ENCODE data around the gene MPDZ.

The MPDZ gene

GRCh38 chr9:13174906-13175639 is 104.4 kb downstream of the MPDZ start:
- no peak overlapping the region for H3K27ac ChIP-seq (ENCODE audit: low read depth, low read length, poor library complexity, severe bottlenecking)
- H3K27me3 ChIP-seq (ENCODE audit: insufficient read depth, low read length), result no peaks in the 10 kb centered on the region
- no peaks in the 10 kb centered on the region for H3K9me3 ChIP-seq (ENCODE audit: low read length)
- no peak overlapping the region for H2AFZ ChIP-seq (ENCODE audit: low read length)
- H3K4me2 ChIP-seq (ENCODE audit: low read length), result no peak overlapping the region
- H4K20me1 ChIP-seq (ENCODE audit: insufficient read depth, low read length), result no peaks in the 10 kb centered on the region
- H3K9ac ChIP-seq (ENCODE audit: low read length), result no peak overlapping the region
- H3K4me3 ChIP-seq (ENCODE audit: low read depth, low read length, poor library complexity, severe bottlenecking), result no peak overlapping the region
- H3K79me2 ChIP-seq (ENCODE audit: insufficient read depth, low read length), result no peaks in the 10 kb centered on the region
- no peak for TF ChIP-seq EZH2 (IDR thresholded peaks at IDR 0.05; ENCODE audit: borderline replicate concordance, low read length)
- TF ChIP-seq, protein P1, sequence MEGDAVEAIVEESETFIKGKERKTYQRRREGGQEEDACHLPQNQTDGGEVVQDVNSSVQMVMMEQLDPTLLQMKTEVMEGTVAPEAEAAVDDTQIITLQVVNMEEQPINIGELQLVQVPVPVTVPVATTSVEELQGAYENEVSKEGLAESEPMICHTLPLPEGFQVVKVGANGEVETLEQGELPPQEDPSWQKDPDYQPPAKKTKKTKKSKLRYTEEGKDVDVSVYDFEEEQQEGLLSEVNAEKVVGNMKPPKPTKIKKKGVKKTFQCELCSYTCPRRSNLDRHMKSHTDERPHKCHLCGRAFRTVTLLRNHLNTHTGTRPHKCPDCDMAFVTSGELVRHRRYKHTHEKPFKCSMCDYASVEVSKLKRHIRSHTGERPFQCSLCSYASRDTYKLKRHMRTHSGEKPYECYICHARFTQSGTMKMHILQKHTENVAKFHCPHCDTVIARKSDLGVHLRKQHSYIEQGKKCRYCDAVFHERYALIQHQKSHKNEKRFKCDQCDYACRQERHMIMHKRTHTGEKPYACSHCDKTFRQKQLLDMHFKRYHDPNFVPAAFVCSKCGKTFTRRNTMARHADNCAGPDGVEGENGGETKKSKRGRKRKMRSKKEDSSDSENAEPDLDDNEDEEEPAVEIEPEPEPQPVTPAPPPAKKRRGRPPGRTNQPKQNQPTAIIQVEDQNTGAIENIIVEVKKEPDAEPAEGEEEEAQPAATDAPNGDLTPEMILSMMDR (IDR thresholded peaks at IDR 0.05; ENCODE audit: low read length), result no peak
- no peaks in the 10 kb centered on the region for H3K4me1 ChIP-seq (ENCODE audit: insufficient read depth, low read length, severe bottlenecking)
- H3K36me3 ChIP-seq (ENCODE audit: insufficient read depth, low read length), result no peaks in the 10 kb centered on the region
- H3K9me2 ChIP-seq (ENCODE audit: low read depth, low read length), result no peaks in the 10 kb centered on the region
- no peaks in the 10 kb centered on the region for H3F3A ChIP-seq (ENCODE audit: insufficient read depth, low read length)

GRCh38 chr9:13173553-13173952 is 105.9 kb downstream of the MPDZ start:
- no peaks in the 10 kb centered on the region for H3K79me2 ChIP-seq (ENCODE audit: insufficient read depth, low read length)
- H3K4me1 ChIP-seq (ENCODE audit: insufficient read depth, low read length, severe bottlenecking), result no peaks in the 10 kb centered on the region
- no peaks in the 10 kb centered on the region for H3K27me3 ChIP-seq (ENCODE audit: insufficient read depth, low read length)
- H2AFZ ChIP-seq (ENCODE audit: low read length), result no peak overlapping the region
- H3K9me3 ChIP-seq (ENCODE audit: low read length), result no peaks in the 10 kb centered on the region
- H3K27ac ChIP-seq (ENCODE audit: low read depth, low read length, poor library complexity, severe bottlenecking), result no peak overlapping the region
- H3K4me2 ChIP-seq (ENCODE audit: low read length), result no peak overlapping the region
- H3F3A ChIP-seq (ENCODE audit: insufficient read depth, low read length), result no peaks in the 10 kb centered on the region
- H4K20me1 ChIP-seq (ENCODE audit: insufficient read depth, low read length), result no peaks in the 10 kb centered on the region
- no peaks in the 10 kb centered on the region for H3K36me3 ChIP-seq (ENCODE audit: insufficient read depth, low read length)
- TF ChIP-seq EZH2 (IDR thresholded peaks at IDR 0.05; ENCODE audit: borderline replicate concordance, low read length), result no peak
- TF ChIP-seq, protein P1 (IDR thresholded peaks at IDR 0.05; ENCODE audit: low read length), result no peak
- H3K9me2 ChIP-seq (ENCODE audit: low read depth, low read length), result no peaks in the 10 kb centered on the region
- H3K4me3 ChIP-seq (ENCODE audit: low read depth, low read length, poor library complexity, severe bottlenecking), result no peak overlapping the region
- no peak overlapping the region for H3K9ac ChIP-seq (ENCODE audit: low read length)

- no peaks in the 10 kb centered on the region for H3F3A ChIP-seq (ENCODE audit: insufficient read depth, low read length)
- H3K9ac ChIP-seq (ENCODE audit: low read length), result no peak overlapping the region
- H3K27me3 ChIP-seq (ENCODE audit: insufficient read depth, low read length), result no peaks in the 10 kb centered on the region
- no peak overlapping the region for H3K27ac ChIP-seq (ENCODE audit: low read depth, low read length, poor library complexity, severe bottlenecking)
- H3K4me2 ChIP-seq (ENCODE audit: low read length), result no peak overlapping the region
- H3K36me3 ChIP-seq (ENCODE audit: insufficient read depth, low read length), result no peaks in the 10 kb centered on the region
- no peaks in the 10 kb centered on the region for H3K9me2 ChIP-seq (ENCODE audit: low read depth, low read length)
- no peaks in the 10 kb centered on the region for H3K79me2 ChIP-seq (ENCODE audit: insufficient read depth, low read length)
- no peak for TF ChIP-seq EZH2 (IDR thresholded peaks at IDR 0.05; ENCODE audit: borderline replicate concordance, low read length)
- TF ChIP-seq, protein P1 (IDR thresholded peaks at IDR 0.05; ENCODE audit: low read length), result no peak
- no peaks in the 10 kb centered on the region for H3K4me1 ChIP-seq (ENCODE audit: insufficient read depth, low read length, severe bottlenecking)
- no peaks in the 10 kb centered on the region for H4K20me1 ChIP-seq (ENCODE audit: insufficient read depth, low read length)
- H3K4me3 ChIP-seq (ENCODE audit: low read depth, low read length, poor library complexity, severe bottlenecking), result no peak overlapping the region
- no peak overlapping the region for H2AFZ ChIP-seq (ENCODE audit: low read length)
- no peaks in the 10 kb centered on the region for H3K9me3 ChIP-seq (ENCODE audit: low read length)
Measured at GRCh38 chr9:13171261-13171660, 108.2 kb downstream of the MPDZ start.

Data from OCI-LY1 (cell line).